Keratinocyte (primary cell): ENCODE results near the gene CALHM6. TPM values are rescaled to one million over a fixed set of nuclear protein-coding genes. Genes with fewer than 3 reads are reported as not detected.

Experiments
- DNase-seq: peaks from one replicate; pipeline ENCODE4 v3.0.0-alpha.2; 2011; ENCODE audit warnings: low read depth, missing footprints, low spot score
- FAIRE-seq: peaks from 2 replicates; lab custom pipeline; 2011; peaks lifted over from hg19 to GRCh38; lab: Jason Lieb, UNC
- H2AFZ ChIP-seq: 2 replicates; pipeline ENCODE4 v1.6.0; 2012; ENCODE audit warnings: low read length, control low read depth, inconsistent platforms; ENCODE audit not compliant: control insufficient read depth
- H3K27ac ChIP-seq: 2 replicates; pipeline ENCODE4 v1.5.1; 2011; ENCODE audit warnings: low read length; ENCODE audit not compliant: control insufficient read depth, insufficient read depth
- H3K27me3 ChIP-seq: 3 replicates; pipeline ENCODE4 v1.6.0; 2011; ENCODE audit warnings: low read length; ENCODE audit not compliant: control insufficient read depth, insufficient read depth; ENCODE audit errors: extremely low read depth
- H3K36me3 ChIP-seq, 2 experiments: 2 replicates in 1 of 2; 3 replicates in 1 of 2; pipeline ENCODE4 v1.5.1; 2011; ENCODE audit warnings: low read length in 2 of 2, mild to moderate bottlenecking in 1 of 2; ENCODE audit not compliant: control insufficient read depth in 2 of 2, insufficient read depth in 2 of 2; ENCODE audit errors: extremely low read depth in 1 of 2
- H3K4me1 ChIP-seq: 3 replicates; pipeline ENCODE4 v1.5.1; 2011; ENCODE audit warnings: low read length; ENCODE audit not compliant: control insufficient read depth, insufficient read depth; ENCODE audit errors: extremely low read depth
- H3K4me2 ChIP-seq: 3 replicates; pipeline ENCODE4 v1.6.0; 2011; ENCODE audit warnings: low read depth, low read length; ENCODE audit not compliant: control insufficient read depth, insufficient read depth; ENCODE audit errors: extremely low read depth
- H3K4me3 ChIP-seq, 3 experiments: fragments of 200-600 bp in 1 of 3; sonication (generic) in 1 of 3; 2 replicates in 2 of 3; 3 replicates in 1 of 3; pipeline ENCODE4 v1.5.1; 2011 to 2016; ENCODE audit warnings: low read length in 3 of 3, mild to moderate bottlenecking in 3 of 3, control low read depth in 2 of 3, inconsistent platforms in 1 of 3, low read depth in 1 of 3, mixed read lengths in 1 of 3, mixed run types in 1 of 3, moderate library complexity in 1 of 3; ENCODE audit not compliant: control insufficient read depth in 2 of 3, insufficient read depth in 2 of 3; ENCODE audit errors: extremely low read depth in 1 of 3
- H3K79me2 ChIP-seq: 2 replicates; pipeline ENCODE4 v1.6.0; 2012; ENCODE audit warnings: low read length; ENCODE audit not compliant: control insufficient read depth, insufficient read depth
- H3K9ac ChIP-seq: 3 replicates; pipeline ENCODE4 v1.6.0; 2011; ENCODE audit warnings: low read length; ENCODE audit not compliant: control insufficient read depth, insufficient read depth; ENCODE audit errors: extremely low read depth
- H3K9me1 ChIP-seq: 3 replicates; pipeline ENCODE4 v1.6.0; 2011; ENCODE audit warnings: low read length; ENCODE audit not compliant: control insufficient read depth, insufficient read depth; ENCODE audit errors: extremely low read depth
- H3K9me3 ChIP-seq: 2 replicates; pipeline ENCODE4 v1.5.1; 2012; ENCODE audit warnings: low read depth, low read length; ENCODE audit not compliant: control insufficient read depth
- H4K20me1 ChIP-seq: 3 replicates; pipeline ENCODE4 v1.6.0; 2011; ENCODE audit warnings: low read length; ENCODE audit not compliant: control insufficient read depth, insufficient read depth; ENCODE audit errors: extremely low read depth
- EZH2 ChIP-seq: IDR thresholded peaks from one replicate; pipeline ENCODE4 v1.6.1; 2012; ENCODE audit warnings: inconsistent platforms, mild to moderate bottlenecking, low read length, moderate library complexity
- dilution Hi-C: fragments of 300-500 bp; cut with MboI; formaldehyde crosslinking; loops from one replicate; pipeline ENCODE4 v1.7.0; 2020; ENCODE audit warnings: low sequenced_read_pairs; ENCODE audit not compliant: extremely low pct_ligation_motif_present
- polyA plus RNA-seq, 5 experiments: library from polyadenylated mRNA; depleted of rRNA in 3 of 5; stranded (reverse) in 3 of 5; stranded (forward) in 1 of 5; unstranded in 1 of 5; fragments of >200 nt; gene quantifications; 1 replicate in 1 of 5; 2 replicates in 3 of 5; 3 replicates in 1 of 5; pipeline versions ENCODE4 v1.2.1 to v1.2.3, GENCODE V29; 2011 to 2012; ENCODE audit warnings: missing spikeins in 2 of 5, low read depth in 1 of 5, low replicate concordance in 1 of 5
- TF ChIP-seq, protein P1 (sequence below), 3 experiments: IDR thresholded peaks in 1 of 3; conservative IDR thresholded peaks in 1 of 3; optimal IDR thresholded peaks in 1 of 3; 2 replicates in 2 of 3; 3 replicates in 1 of 3; pipeline versions ENCODE3 to v1.5.1; 2011; ENCODE audit warnings: low read length in 3 of 3, mild to moderate bottlenecking in 3 of 3, moderate library complexity in 2 of 3, control low read depth in 1 of 3, inconsistent platforms in 1 of 3; ENCODE audit not compliant: insufficient read depth in 2 of 3; ENCODE audit errors: extremely low read depth in 1 of 3

Gene CALHM6
- polyA plus RNA-seq, 1 donor (not counting 4 experiments of a cell fraction or from before 2014, with no cell fraction given), result 0.47 TPM

DNA sequence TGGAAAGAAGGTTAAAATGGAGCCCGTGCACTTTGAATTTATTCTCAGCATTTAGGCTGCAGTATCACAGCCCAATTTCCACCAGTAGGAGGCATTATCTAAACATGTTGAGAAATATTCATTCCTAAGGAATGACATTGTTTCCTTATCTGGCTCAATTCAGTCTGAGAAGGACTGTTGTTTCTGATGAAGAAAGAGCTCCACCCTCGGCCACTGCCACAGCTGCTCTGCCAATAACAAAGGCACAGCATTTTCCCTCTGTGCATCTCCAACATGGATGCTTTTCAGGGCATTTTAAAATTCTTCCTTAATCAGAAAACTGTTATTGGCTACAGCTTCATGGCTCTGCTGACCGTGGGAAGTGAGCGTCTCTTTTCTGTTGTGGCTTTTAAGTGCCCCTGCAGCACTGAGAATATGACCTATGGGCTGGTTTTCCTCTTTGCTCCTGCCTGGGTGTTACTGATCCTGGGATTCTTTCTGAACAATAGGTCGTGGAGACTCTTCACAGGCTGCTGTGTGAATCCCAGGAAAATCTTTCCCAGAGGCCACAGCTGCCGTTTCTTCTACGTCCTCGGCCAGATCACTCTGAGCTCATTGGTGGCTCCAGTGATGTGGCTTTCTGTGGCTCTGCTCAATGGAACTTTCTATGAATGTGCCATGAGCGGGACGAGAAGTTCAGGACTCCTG, 50.4 kb downstream of the CALHM6 start, which contains the start of gene CALHM5:
Gene CALHM5 (plus strand): TSS at position 216 of the 687 bp plus-strand sequence. CDS start 58 bp downstream, at position 274.
- no peaks in the 10 kb centered on the region for H3K9me3 ChIP-seq
- FAIRE-seq, result peak; percentile 92
- H3K4me2 ChIP-seq, result no peak within 1 kb of the TSS
- peak within 1 kb of the TSS; percentile 10 for H2AFZ ChIP-seq
- peaks cover 0 to 2% of the 10 kb centered on the region in 2 experiments for H3K36me3 ChIP-seq
- H3K79me2 ChIP-seq, result no peaks in the 10 kb centered on the region
- dilution Hi-C loops, result no loop called here
- TF ChIP-seq EZH2, result no peak
- TF ChIP-seq, protein P1, sequence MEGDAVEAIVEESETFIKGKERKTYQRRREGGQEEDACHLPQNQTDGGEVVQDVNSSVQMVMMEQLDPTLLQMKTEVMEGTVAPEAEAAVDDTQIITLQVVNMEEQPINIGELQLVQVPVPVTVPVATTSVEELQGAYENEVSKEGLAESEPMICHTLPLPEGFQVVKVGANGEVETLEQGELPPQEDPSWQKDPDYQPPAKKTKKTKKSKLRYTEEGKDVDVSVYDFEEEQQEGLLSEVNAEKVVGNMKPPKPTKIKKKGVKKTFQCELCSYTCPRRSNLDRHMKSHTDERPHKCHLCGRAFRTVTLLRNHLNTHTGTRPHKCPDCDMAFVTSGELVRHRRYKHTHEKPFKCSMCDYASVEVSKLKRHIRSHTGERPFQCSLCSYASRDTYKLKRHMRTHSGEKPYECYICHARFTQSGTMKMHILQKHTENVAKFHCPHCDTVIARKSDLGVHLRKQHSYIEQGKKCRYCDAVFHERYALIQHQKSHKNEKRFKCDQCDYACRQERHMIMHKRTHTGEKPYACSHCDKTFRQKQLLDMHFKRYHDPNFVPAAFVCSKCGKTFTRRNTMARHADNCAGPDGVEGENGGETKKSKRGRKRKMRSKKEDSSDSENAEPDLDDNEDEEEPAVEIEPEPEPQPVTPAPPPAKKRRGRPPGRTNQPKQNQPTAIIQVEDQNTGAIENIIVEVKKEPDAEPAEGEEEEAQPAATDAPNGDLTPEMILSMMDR (optimal IDR thresholded peaks at IDR 0.05 in 1 of 3, IDR thresholded peaks at IDR 0.05 in 1 of 3, conservative IDR thresholded peaks at IDR 0.05 in 1 of 3; ENCODE audit: extremely low read depth in 1 of 3, insufficient read depth in 2 of 3, low read length in 3 of 3), result peak; percentile 17 to 79 (median 50)
- peak within 1 kb of the TSS; percentile 9 for H3K27ac ChIP-seq
- no peaks in the 10 kb centered on the region for H3K27me3 ChIP-seq
- H3K9ac ChIP-seq, result no peak within 1 kb of the TSS
- peaks cover 19% of the 10 kb centered on the region for H3K4me1 ChIP-seq
- H4K20me1 ChIP-seq, result no peaks in the 10 kb centered on the region
- DNase-seq, result peak; percentile 49
- peak within 1 kb of the TSS in 1 of 3 experiments; percentile 33 for H3K4me3 ChIP-seq
- H3K9me1 ChIP-seq, result no peaks in the 10 kb centered on the region

DNA sequence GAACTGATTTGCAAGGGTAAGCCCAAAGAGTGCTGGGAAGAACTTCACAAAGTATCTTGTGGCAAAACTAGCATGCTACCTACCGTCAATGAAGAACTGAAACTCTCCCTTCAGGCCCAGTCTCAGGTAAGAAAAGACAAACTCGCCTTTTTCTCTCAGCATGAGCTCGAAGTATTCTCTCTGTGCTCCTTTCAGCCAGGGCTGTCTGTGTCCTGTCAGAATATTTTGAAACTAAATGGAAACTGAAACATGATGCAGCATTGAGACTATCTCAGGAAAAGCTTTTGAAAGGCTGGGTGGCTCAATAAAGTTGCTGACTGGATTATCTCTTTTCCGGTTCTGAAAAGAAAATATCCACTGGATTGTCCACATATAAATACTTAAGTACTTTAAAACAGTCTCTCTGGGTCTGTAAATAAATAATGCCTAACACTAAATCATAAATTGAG, 51.0 kb downstream of the CALHM6 start:
- no peak overlapping the region for H3K9ac ChIP-seq

More for the DNA sequence above, 51.0 kb downstream of the CALHM6 start:
- Histone ChIP-seq H3K9me3 (no peaks in the 10 kb centered on the region), H4K20me1 (no peaks in the 10 kb centered on the region), H2AFZ (peak overlapping the region; percentile 1), H3K36me3 (peaks cover 0 to 2% of the 10 kb centered on the region in 2 experiments), H3K4me2 (no peak overlapping the region), H3K9me1 (no peaks in the 10 kb centered on the region), H3K79me2 (no peaks in the 10 kb centered on the region), H3K27me3 (no peaks in the 10 kb centered on the region), H3K27ac (peak overlapping the region; percentile 9), H3K4me1 (peaks cover 19% of the 10 kb centered on the region), H3K4me3 (peak overlapping the region in 1 of 3 experiments; percentile 33)
- TF ChIP-seq, protein P1 (optimal IDR thresholded peaks at IDR 0.05 in 1 of 3, IDR thresholded peaks at IDR 0.05 in 1 of 3, conservative IDR thresholded peaks at IDR 0.05 in 1 of 3; ENCODE audit: extremely low read depth in 1 of 3, insufficient read depth in 2 of 3, low read length in 3 of 3), result no peak
- no peak for TF ChIP-seq EZH2
- dilution Hi-C loops, result no loop called here
- DNase-seq, result no peak
- FAIRE-seq, result no peak
